Nephron (organoid): ENCODE measurements around the gene SMIM13.

Experiments
- H3K27ac Mint-ChIP-seq, 3 experiments: 2 replicates each; pipeline ENCODE4 v1.8.0; 2020; ENCODE audit warnings: mixed read lengths in 3 of 3, mild to moderate bottlenecking in 2 of 3, moderate library complexity in 1 of 3
- H3K27me3 Mint-ChIP-seq: 2 replicates; pipeline ENCODE4 v1.8.0; 2021; ENCODE audit warnings: low read depth, mild to moderate bottlenecking, moderate library complexity, mixed read lengths
- H3K36me3 Mint-ChIP-seq: 2 replicates; pipeline ENCODE4 v1.8.0; 2020; ENCODE audit warnings: low read depth, mixed read lengths
- H3K4me1 Mint-ChIP-seq: 2 replicates; pipeline ENCODE4 v1.8.0; 2020; ENCODE audit warnings: mixed read lengths
- H3K4me3 Mint-ChIP-seq, 3 experiments: 2 replicates each; pipeline ENCODE4 v1.8.0; 2020; ENCODE audit warnings: mild to moderate bottlenecking in 3 of 3, mixed read lengths in 3 of 3, moderate library complexity in 2 of 3
- H3K9me3 Mint-ChIP-seq: 2 replicates; pipeline ENCODE4 v1.8.0; 2020; ENCODE audit warnings: mixed read lengths
- TF ChIP-seq, protein P1 (sequence below), 3 experiments: fragments of 200-600 bp; sonication (generic); IDR thresholded peaks; one replicate each; pipeline ENCODE4 v1.5.0; 2021; ENCODE audit warnings: antibody characterized with exemption in 3 of 3; ENCODE audit not compliant: unreplicated experiment in 3 of 3

Gene SMIM13

DNA sequence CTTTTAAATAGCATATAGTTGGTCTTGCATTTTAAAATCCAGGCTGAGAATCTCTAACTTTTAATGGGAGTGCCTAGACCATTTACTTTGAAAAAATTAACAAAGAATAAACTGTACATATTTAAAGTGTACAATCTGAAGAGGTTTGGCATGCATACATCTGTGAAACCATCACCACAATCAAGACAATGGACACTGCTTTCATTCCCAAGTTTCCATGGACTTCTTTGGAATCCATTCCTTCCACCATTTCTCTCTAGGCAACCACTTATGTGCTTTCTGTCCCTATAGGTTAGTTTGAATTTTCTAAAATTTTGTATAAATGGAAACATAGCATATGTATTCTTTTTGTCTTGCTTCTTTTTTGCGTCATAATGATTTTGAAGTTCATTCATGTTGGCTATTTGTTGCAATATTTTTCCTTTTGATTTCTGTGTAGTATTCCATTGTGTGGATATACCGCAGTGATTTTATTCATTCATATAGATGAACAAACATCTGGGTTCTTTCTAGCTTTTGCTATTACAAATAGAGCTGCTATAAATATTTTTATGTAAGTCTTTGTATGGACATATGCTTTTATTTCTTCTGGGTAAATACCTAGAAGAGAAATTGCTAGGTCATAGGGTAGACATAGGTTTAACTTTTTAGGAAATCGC, 88.0 kb downstream of the SMIM13 start:
- Mint-ChIP-seq H3K36me3 (peaks cover 35% of the 10 kb centered on the region), H3K27me3 (no peaks in the 10 kb centered on the region), H3K9me3 (peaks cover 6% of the 10 kb centered on the region)

DNA sequence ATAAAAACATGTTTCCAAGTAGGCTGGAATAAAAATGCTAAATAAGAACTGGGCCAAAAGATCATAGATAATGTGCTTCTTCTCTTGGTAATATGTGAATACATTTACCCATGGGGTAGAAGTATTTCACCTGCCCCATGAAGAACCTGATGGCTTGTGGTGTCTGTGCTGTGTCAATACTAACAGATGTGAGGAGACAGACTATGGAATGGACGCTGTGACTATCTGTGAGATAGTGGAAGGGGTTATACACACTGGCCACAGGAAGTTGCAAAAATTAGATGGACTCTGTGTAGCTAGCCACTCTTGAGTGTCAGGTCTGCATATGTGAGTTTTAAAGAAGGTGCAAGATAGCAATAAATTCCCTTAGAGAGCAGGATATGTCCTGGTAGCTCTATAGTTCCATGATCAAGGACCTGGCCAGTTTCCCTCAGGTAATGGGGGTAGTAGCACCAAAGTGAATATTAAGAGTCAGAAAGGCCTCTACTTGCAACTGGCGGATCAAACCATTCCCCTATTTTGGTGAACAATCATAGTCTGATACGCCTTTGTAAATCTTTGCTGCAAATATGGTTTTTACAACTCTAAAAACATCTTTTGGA, 90.2 kb downstream of the SMIM13 start:
- H3K4me1 Mint-ChIP-seq = no peaks in the 10 kb centered on the region
- H3K4me3 Mint-ChIP-seq = no peak overlapping the region
- peaks cover 6% of the 10 kb centered on the region for H3K9me3 Mint-ChIP-seq
- H3K27ac Mint-ChIP-seq = no peak overlapping the region
- TF ChIP-seq, protein P1, sequence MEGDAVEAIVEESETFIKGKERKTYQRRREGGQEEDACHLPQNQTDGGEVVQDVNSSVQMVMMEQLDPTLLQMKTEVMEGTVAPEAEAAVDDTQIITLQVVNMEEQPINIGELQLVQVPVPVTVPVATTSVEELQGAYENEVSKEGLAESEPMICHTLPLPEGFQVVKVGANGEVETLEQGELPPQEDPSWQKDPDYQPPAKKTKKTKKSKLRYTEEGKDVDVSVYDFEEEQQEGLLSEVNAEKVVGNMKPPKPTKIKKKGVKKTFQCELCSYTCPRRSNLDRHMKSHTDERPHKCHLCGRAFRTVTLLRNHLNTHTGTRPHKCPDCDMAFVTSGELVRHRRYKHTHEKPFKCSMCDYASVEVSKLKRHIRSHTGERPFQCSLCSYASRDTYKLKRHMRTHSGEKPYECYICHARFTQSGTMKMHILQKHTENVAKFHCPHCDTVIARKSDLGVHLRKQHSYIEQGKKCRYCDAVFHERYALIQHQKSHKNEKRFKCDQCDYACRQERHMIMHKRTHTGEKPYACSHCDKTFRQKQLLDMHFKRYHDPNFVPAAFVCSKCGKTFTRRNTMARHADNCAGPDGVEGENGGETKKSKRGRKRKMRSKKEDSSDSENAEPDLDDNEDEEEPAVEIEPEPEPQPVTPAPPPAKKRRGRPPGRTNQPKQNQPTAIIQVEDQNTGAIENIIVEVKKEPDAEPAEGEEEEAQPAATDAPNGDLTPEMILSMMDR (IDR thresholded peaks at IDR 0.05; ENCODE audit: unreplicated experiment in 3 of 3) = no peak
- no peaks in the 10 kb centered on the region for H3K27me3 Mint-ChIP-seq
- peaks cover 53% of the 10 kb centered on the region for H3K36me3 Mint-ChIP-seq

More for the DNA sequence above, 88.0 kb downstream of the SMIM13 start:
- TF ChIP-seq, protein P1 (IDR thresholded peaks at IDR 0.05; ENCODE audit: unreplicated experiment in 3 of 3) = no peak
- H3K27ac Mint-ChIP-seq = no peak overlapping the region
- H3K4me3 Mint-ChIP-seq = no peak overlapping the region
- no peaks in the 10 kb centered on the region for H3K4me1 Mint-ChIP-seq

DNA sequence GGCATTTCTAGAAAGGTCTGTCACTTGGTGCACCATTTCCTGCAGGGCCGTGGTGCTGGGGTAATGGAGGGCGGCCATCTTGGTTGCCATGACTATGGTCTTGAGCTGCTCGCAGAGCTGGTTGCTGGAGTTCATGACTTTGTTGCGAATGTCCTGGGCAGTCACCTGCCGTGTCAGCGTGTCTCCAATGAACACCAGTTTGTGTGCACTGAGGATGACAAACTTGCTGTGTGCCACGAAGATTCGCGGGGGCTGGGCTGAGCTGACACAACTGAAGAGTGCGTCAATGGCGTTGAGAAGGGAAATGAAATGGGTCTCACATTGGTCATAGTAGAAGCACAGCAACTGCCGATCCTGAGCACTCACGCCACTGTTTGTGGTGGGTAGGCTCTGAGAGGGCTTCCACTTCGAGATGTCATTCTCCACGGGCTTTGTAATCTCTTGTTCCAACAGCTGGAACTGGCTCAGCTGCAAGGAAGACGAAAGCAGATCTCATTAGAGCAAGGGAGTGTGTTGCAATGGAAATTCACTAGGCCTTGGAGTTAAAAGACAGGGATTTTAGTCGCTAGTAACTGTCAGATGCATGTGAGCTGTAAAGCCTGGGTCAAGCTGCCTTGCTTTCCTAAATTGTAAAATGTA, 91.7 kb downstream of the SMIM13 start:
- Mint-ChIP-seq H3K4me1 (no peaks in the 10 kb centered on the region), H3K36me3 (peaks cover 62% of the 10 kb centered on the region), H3K27ac (no peak overlapping the region), H3K27me3 (no peaks in the 10 kb centered on the region), H3K9me3 (peaks cover 6% of the 10 kb centered on the region), H3K4me3 (no peak overlapping the region)
- TF ChIP-seq, protein P1 (IDR thresholded peaks at IDR 0.05; ENCODE audit: unreplicated experiment in 3 of 3) = no peak

DNA sequence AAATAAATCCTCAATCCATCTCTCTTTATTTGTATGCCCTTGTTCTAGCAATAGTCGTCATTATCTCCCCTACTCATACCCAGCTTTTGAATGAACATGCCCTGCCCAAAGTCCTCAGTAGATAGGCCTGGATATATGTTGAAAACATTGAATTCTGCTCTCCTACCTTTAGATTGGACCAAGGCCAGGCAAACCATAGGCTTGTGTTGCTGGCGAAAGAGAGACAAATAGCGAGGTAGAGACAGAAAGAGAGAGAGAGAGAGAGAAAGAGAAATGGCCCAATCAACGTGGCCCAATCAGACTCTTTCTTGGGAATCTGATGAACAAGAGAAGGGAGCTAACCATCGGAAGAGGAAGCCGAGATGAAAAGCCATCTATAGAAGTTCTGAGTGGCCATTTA, 93.7 kb downstream of the SMIM13 start:
- H3K27ac Mint-ChIP-seq = no peak overlapping the region
- TF ChIP-seq, protein P1 (IDR thresholded peaks at IDR 0.05; ENCODE audit: unreplicated experiment in 3 of 3) = no peak

More for the DNA sequence above, 93.7 kb downstream of the SMIM13 start:
- Mint-ChIP-seq H3K9me3 (peaks cover under 1% of the 10 kb centered on the region), H3K4me3 (no peak overlapping the region), H3K4me1 (no peaks in the 10 kb centered on the region), H3K27me3 (no peaks in the 10 kb centered on the region), H3K36me3 (peaks cover 74% of the 10 kb centered on the region)
